Measurements from ENCODE around the gene CYTH3.
"Not testable (repeated sequence)": the region's sequence is repeated elsewhere in the genome, so short reads cannot be mapped to it uniquely, and the experiment has no call there.

The CYTH3 gene

GRCh38 chr7:6156734-6157133, 115.7 kb downstream of the CYTH3 start:
- no peak overlapping the region for H3K4me3 ChIP-seq (ENCODE audit: low read depth, low read length)
- DNase-seq (ENCODE audit: low read depth), result no peak
- TF ChIP-seq, protein P1, sequence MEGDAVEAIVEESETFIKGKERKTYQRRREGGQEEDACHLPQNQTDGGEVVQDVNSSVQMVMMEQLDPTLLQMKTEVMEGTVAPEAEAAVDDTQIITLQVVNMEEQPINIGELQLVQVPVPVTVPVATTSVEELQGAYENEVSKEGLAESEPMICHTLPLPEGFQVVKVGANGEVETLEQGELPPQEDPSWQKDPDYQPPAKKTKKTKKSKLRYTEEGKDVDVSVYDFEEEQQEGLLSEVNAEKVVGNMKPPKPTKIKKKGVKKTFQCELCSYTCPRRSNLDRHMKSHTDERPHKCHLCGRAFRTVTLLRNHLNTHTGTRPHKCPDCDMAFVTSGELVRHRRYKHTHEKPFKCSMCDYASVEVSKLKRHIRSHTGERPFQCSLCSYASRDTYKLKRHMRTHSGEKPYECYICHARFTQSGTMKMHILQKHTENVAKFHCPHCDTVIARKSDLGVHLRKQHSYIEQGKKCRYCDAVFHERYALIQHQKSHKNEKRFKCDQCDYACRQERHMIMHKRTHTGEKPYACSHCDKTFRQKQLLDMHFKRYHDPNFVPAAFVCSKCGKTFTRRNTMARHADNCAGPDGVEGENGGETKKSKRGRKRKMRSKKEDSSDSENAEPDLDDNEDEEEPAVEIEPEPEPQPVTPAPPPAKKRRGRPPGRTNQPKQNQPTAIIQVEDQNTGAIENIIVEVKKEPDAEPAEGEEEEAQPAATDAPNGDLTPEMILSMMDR (conservative IDR thresholded peaks at IDR 0.05; ENCODE audit: low read depth, low read length), result no peak

DNA sequence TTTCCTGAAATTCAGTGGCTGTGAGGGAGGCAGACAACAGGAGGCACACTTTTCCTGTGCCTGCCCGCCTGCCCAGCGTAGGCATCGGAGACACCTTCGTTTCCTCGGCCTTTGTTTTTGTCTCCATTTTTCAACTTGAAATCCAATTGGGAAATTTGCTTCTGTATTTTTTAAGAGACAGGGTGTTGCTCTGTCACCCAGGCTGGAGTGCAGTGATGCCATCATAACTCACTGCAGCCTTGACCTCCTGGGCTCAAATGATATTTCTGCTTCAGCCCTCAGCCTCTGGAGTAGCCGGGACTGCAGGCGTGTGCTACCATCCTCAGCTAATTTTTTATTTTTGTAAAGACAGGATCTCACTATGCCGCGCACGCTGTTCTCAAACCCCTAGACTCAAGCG, 116.8 kb downstream of the CYTH3 start:
- TF ChIP-seq, protein P1 (conservative IDR thresholded peaks at IDR 0.05; ENCODE audit: low read depth, low read length), result no peak
- no peak for DNase-seq (ENCODE audit: low read depth)
- no peak overlapping the region for H3K4me3 ChIP-seq (ENCODE audit: low read depth, low read length)

DNA sequence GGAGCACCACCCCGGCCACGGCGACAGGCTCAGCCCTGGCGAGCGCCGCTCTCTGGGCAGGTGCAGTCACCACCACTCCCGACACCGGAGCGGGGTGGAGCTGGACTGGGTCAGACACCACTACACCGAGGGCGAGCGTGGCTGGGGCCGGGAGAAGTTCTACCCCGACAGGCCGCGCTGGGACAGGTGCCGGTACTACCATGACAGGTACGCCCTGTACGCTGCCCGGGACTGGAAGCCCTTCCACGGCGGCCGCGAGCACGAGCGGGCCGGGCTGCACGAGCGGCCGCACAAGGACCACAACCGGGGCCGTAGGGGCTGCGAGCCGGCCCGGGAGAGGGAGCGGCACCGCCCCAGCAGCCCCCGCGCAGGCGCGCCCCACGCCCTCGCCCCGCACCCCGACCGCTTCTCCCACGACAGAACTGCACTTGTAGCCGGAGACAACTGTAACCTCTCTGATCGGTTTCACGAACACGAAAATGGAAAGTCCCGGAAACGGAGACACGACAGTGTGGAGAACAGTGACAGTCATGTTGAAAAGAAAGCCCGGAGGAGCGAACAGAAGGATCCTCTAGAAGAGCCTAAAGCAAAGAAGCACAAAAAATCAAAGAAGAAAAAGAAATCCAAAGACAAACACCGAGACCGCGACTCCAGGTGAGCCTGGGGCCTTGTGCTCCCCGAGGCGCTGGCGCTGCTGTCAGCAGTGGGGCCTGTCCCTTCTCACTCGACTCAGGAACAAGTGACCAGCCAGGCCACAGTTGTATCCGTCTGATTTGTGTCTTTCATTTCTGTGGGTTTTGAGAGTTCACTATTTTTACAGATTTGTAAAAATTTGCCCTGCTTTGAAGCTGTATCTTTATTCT, 117.7 kb downstream of the CYTH3 start:
- TF ChIP-seq, protein P1 (conservative IDR thresholded peaks at IDR 0.05; ENCODE audit: low read depth, low read length), result no peak
- DNase-seq (ENCODE audit: low read depth), result no peak
- no peak overlapping the region for H3K4me3 ChIP-seq (ENCODE audit: low read depth, low read length)

GRCh38 chr7:6153646-6154541, 118.5 kb downstream of the CYTH3 start:
- TF ChIP-seq, protein P1 (conservative IDR thresholded peaks at IDR 0.05; ENCODE audit: low read depth, low read length), result no peak
- H3K4me3 ChIP-seq (ENCODE audit: low read depth, low read length), result no peak overlapping the region
- DNase-seq (ENCODE audit: low read depth), result no peak

GRCh38 chr7:6151994-6152735, 120.3 kb downstream of the CYTH3 start:
- H3K4me3 ChIP-seq (ENCODE audit: low read depth, low read length), result no peak overlapping the region
- no peak for DNase-seq (ENCODE audit: low read depth)
- TF ChIP-seq, protein P1 (conservative IDR thresholded peaks at IDR 0.05; ENCODE audit: low read depth, low read length), result no peak

GRCh38 chr7:6151527-6151926, 120.9 kb downstream of the CYTH3 start:
- not testable (repeated sequence) for DNase-seq (ENCODE audit: low read depth); H3K4me3 ChIP-seq (ENCODE audit: low read depth, low read length)

GRCh38 chr7:6149996-6150395, 122.4 kb downstream of the CYTH3 start:
- DNase-seq (ENCODE audit: low read depth), result no peak
- no peak overlapping the region for H3K4me3 ChIP-seq (ENCODE audit: low read depth, low read length)
- TF ChIP-seq, protein P1 (conservative IDR thresholded peaks at IDR 0.05; ENCODE audit: low read depth, low read length), result no peak
